A549 (cell line): ENCODE results near the gene TSPO.

Experiments
- CEBPB ChIP-seq, 2 experiments: fragments of >200 bp in 1 of 2; sonication (Bioruptor Twin) in 1 of 2; formaldehyde crosslinking in 1 of 2; IDR thresholded peaks; 2 replicates each; pipeline ENCODE4 v1.6.1; 2012 to 2016
- CHD2 ChIP-seq: fragments of 150-350 bp; IDR thresholded peaks from 2 replicates; pipeline ENCODE4 v1.6.1; 2014; ENCODE audit warnings: low read length; ENCODE audit not compliant: partially characterized antibody
- EHMT2 ChIP-seq: fragments of 200-600 bp; sonication (generic); IDR thresholded peaks from 2 replicates; pipeline ENCODE4 v1.6.1; 2016; ENCODE audit warnings: antibody characterized with exemption, low read depth, mild to moderate bottlenecking, moderate library complexity
- EP300 ChIP-seq, 2 experiments: fragments of >200 bp; sonication (Bioruptor Twin); formaldehyde crosslinking; IDR thresholded peaks; 2 replicates in 1 of 2; 3 replicates in 1 of 2; pipeline ENCODE4 v1.6.1; 2016 to 2017
- HDAC2 ChIP-seq: fragments of 200-600 bp; sonication (generic); IDR thresholded peaks from 2 replicates; pipeline ENCODE4 v1.6.1; 2016
- POLR2A ChIP-seq: IDR thresholded peaks from 2 replicates; pipeline ENCODE4 v1.6.1; 2012; ENCODE audit warnings: mild to moderate bottlenecking, low read length
- RAD21 ChIP-seq, 2 experiments: fragments of >200 bp in 1 of 2; sonication (Bioruptor Twin) in 1 of 2; formaldehyde crosslinking in 1 of 2; IDR thresholded peaks in 1 of 2; conservative IDR thresholded peaks in 1 of 2; 2 replicates in 1 of 2; 3 replicates in 1 of 2; pipeline ENCODE4 v1.6.1; 2012 to 2018; ENCODE audit warnings: inconsistent platforms in 1 of 2
- TP53 ChIP-seq: fragments of 250-450 bp; sonication (Bioruptor Pico); IDR thresholded peaks from 2 replicates; pipeline ENCODE4 v1.5.0; 2021; ENCODE audit warnings: mild to moderate bottlenecking, moderate library complexity
- TF ChIP-seq, protein P1 (sequence below): fragments of >200 bp; sonication (Bioruptor Twin); formaldehyde crosslinking; IDR thresholded peaks from 3 replicates; pipeline ENCODE4 v1.5.1; 2016
- TF ChIP-seq, protein P2 (sequence below): fragments of 150-350 bp; IDR thresholded peaks from 2 replicates; pipeline ENCODE4 v1.6.1; 2014; ENCODE audit warnings: low read depth, mild to moderate bottlenecking, low read length
- TF ChIP-seq, protein P3 (sequence below): IDR thresholded peaks from 2 replicates; pipeline ENCODE4 v1.6.1; 2012
- TF ChIP-seq, protein P4 (sequence below): fragments of 450-650 bp; IDR thresholded peaks from 2 replicates; pipeline ENCODE4 v1.6.1; 2014; ENCODE audit warnings: antibody characterized with exemption
- TF ChIP-seq, protein P5 (sequence below): IDR thresholded peaks from 2 replicates; pipeline ENCODE4 v1.6.1; 2012; ENCODE audit warnings: low read depth, borderline replicate concordance
- TF ChIP-seq, protein P6 (sequence below): fragments of 200-600 bp; sonication (generic); IDR thresholded peaks from 2 replicates; pipeline ENCODE4 v1.6.1; 2016; ENCODE audit warnings: antibody characterized with exemption, mild to moderate bottlenecking, moderate library complexity

DNA sequence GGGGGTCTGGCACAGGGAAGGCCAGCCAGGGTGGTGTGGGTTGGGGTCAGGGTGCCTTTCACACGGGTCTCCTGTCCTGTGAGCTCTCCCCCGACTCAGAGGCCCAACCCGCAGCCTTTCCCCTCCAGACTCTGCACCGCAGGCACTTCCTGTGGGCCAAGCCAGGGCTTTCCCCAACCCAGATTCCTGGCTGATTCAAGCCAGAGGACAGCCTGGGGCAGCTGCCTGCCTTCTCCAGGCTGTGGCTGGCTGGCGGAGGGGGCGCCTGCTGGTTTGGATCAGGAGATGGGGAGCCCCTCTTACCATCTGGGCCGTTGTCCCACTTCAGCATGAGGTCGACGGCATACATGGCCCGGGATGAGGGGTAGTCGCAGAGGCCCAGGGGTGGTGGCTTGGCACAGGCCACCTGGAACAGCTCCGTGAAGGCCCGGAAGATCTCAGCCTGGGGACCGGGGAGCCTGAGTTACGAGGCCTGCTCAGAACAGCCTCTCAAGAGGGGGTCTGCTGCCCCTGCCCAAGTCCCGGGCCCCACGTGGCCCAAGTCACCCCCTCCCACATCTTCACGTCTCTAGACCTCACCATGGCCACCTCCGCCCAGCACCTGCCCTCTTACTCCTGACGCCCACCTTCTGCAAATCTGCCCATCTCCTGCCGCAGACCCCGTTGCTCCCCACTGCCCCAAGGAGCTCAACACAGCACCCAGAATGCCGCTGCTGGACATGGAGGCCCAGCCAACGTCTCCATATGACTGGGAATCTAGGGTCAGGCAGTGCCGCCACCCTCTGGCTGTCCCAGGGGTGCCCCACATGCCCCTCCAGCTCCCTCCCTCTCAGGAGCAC, 17.3 kb downstream of the TSPO start:
- TF ChIP-seq EP300 (IDR thresholded peaks at IDR 0.05) = no peak
- TF ChIP-seq, protein P1, sequence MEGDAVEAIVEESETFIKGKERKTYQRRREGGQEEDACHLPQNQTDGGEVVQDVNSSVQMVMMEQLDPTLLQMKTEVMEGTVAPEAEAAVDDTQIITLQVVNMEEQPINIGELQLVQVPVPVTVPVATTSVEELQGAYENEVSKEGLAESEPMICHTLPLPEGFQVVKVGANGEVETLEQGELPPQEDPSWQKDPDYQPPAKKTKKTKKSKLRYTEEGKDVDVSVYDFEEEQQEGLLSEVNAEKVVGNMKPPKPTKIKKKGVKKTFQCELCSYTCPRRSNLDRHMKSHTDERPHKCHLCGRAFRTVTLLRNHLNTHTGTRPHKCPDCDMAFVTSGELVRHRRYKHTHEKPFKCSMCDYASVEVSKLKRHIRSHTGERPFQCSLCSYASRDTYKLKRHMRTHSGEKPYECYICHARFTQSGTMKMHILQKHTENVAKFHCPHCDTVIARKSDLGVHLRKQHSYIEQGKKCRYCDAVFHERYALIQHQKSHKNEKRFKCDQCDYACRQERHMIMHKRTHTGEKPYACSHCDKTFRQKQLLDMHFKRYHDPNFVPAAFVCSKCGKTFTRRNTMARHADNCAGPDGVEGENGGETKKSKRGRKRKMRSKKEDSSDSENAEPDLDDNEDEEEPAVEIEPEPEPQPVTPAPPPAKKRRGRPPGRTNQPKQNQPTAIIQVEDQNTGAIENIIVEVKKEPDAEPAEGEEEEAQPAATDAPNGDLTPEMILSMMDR = no peak
- TF ChIP-seq, protein P2, sequence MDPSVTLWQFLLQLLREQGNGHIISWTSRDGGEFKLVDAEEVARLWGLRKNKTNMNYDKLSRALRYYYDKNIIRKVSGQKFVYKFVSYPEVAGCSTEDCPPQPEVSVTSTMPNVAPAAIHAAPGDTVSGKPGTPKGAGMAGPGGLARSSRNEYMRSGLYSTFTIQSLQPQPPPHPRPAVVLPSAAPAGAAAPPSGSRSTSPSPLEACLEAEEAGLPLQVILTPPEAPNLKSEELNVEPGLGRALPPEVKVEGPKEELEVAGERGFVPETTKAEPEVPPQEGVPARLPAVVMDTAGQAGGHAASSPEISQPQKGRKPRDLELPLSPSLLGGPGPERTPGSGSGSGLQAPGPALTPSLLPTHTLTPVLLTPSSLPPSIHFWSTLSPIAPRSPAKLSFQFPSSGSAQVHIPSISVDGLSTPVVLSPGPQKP = no peak
- TF ChIP-seq, protein P3, sequence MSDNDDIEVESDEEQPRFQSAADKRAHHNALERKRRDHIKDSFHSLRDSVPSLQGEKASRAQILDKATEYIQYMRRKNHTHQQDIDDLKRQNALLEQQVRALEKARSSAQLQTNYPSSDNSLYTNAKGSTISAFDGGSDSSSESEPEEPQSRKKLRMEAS = no peak
- no peak for TF ChIP-seq CHD2
- no peak for TF ChIP-seq TP53 (CRISPR knock-in tag)
- TF ChIP-seq POLR2A = no peak
- TF ChIP-seq, protein P4, sequence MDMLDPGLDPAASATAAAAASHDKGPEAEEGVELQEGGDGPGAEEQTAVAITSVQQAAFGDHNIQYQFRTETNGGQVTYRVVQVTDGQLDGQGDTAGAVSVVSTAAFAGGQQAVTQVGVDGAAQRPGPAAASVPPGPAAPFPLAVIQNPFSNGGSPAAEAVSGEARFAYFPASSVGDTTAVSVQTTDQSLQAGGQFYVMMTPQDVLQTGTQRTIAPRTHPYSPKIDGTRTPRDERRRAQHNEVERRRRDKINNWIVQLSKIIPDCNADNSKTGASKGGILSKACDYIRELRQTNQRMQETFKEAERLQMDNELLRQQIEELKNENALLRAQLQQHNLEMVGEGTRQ = no peak
- TF ChIP-seq, protein P5, sequence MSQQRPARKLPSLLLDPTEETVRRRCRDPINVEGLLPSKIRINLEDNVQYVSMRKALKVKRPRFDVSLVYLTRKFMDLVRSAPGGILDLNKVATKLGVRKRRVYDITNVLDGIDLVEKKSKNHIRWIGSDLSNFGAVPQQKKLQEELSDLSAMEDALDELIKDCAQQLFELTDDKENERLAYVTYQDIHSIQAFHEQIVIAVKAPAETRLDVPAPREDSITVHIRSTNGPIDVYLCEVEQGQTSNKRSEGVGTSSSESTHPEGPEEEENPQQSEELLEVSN = no peak
- TF ChIP-seq EHMT2 = no peak
- TF ChIP-seq, protein P6, sequence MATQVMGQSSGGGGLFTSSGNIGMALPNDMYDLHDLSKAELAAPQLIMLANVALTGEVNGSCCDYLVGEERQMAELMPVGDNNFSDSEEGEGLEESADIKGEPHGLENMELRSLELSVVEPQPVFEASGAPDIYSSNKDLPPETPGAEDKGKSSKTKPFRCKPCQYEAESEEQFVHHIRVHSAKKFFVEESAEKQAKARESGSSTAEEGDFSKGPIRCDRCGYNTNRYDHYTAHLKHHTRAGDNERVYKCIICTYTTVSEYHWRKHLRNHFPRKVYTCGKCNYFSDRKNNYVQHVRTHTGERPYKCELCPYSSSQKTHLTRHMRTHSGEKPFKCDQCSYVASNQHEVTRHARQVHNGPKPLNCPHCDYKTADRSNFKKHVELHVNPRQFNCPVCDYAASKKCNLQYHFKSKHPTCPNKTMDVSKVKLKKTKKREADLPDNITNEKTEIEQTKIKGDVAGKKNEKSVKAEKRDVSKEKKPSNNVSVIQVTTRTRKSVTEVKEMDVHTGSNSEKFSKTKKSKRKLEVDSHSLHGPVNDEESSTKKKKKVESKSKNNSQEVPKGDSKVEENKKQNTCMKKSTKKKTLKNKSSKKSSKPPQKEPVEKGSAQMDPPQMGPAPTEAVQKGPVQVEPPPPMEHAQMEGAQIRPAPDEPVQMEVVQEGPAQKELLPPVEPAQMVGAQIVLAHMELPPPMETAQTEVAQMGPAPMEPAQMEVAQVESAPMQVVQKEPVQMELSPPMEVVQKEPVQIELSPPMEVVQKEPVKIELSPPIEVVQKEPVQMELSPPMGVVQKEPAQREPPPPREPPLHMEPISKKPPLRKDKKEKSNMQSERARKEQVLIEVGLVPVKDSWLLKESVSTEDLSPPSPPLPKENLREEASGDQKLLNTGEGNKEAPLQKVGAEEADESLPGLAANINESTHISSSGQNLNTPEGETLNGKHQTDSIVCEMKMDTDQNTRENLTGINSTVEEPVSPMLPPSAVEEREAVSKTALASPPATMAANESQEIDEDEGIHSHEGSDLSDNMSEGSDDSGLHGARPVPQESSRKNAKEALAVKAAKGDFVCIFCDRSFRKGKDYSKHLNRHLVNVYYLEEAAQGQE = no peak
- no peak for TF ChIP-seq RAD21 (conservative IDR thresholded peaks at IDR 0.05 in 1 of 2, IDR thresholded peaks at IDR 0.05 in 1 of 2)
- TF ChIP-seq CEBPB (IDR thresholded peaks at IDR 0.05) = no peak
- TF ChIP-seq HDAC2 = no peak
